HG03439 (cell line): ENCODE data around the gene ERC1.
"Not testable (repeated sequence)": the region's sequence is repeated elsewhere in the genome, so short reads cannot be mapped to it uniquely, and the experiment has no call there.

Experiments used
- ATAC-seq: cut with Tn5 transposase; IDR thresholded peaks from one replicate; pipeline ENCODE4 v1.9.1; 2021; ENCODE audit warnings: mild to moderate bottlenecking, moderate library complexity; ENCODE audit not compliant: unreplicated experiment

ERC1 gene

GRCh38 chr12:1020389-1020788, 29.4 kb downstream of the ERC1 start:
- ATAC-seq, result no peak

DNA sequence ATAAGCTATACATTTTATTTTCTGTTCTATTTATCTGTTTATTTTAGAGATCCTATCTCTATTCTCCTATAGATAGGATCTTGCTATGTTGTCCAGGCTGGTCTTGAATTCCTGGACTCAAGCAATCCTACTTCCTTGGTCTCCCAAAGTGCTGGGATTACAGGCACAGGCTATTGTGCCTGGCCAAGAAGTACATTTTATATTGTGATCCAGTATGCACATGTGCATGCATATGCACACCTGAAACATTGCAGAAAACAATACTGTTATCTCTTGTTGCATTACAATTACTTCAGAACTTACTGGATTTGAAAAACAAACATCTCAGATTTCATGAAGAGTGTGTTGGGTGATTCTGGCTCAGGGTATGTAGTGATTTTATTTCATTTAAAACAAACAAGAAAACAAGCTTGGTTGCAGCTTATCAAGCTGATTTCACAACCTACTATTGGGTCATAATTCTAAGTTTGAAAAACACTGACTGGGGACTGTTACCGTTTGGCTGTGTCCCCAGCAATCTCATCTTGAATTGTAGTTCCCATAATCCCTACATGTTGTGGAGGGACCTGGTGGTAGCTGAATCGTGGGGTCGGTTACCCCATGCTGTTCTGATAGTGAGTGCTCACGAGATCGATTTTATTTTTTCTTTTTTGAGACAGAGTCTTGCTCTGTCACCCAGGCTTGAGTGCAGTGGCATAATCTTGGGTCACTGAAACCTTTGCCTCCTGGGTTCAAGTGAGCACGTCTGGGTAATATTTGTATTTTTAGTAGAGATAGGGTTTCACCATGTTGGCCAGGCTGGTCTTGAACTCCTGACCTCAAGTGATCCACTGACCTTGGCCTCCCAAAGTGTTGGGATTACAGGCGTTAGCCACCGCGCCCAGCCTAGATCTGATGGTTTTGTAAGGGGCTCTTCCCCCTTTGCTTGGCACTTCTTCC, 31.3 kb downstream of the ERC1 start:
- ATAC-seq, result no peak

DNA sequence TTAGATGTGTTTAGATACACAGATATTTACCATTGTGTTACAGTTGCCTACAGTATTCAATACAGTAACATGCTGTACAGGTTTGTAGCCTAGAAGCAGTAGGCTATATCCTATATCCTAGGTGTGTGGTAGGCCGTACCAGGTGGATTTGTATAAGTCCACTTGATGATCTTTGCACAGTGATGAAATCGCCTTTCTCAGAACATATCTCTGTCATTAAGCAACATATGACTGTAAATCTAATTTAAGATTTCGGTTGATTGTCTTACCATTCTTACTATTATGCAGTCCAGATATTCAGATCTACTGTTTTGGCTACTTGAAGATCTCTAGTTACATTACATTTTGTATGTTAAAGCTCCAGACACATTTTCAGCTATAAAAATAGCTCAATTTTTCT, 39.8 kb downstream of the ERC1 start:
- ATAC-seq, result no peak

DNA sequence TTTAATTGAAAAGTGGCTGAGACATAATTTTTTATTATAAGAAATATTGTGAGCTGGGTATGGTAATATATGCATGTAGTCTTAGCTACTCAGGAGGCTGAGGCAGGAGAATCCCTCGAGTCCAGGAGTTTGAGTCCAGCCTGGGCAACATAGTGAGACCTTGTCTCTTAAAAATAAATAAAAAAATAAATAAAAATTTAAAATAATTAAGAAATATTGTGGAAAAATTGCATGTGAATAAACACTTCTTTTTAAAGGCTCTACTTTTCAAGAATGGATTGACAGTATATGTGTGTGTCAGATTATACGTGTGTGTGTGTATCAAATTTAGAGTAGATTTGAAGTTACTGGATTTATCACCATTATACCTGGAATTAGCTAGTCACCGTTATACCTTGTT, 43.2 kb downstream of the ERC1 start:
- no peak for ATAC-seq

GRCh38 chr12:1034751-1035457, 43.9 kb downstream of the ERC1 start:
- ATAC-seq, result no peak

DNA sequence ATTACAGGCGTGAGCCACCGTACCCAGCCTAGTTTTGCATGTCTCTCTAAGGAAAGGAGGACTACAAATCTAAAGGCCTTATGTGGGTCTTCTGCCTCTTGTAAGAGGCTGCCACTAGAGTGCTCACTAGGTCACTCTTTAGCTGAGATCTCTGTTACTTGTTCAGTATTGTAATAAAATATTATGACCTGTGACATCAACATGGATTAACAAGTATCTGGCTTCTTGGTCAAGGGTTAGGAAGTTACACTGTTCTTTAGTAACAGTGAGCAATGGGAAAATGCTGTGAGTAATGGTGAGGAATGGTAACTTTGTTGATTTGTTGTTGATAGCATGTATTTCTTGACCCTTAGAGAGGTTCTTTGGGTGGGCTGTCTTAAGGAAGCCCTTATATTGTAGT, 50.5 kb downstream of the ERC1 start:
- no peak for ATAC-seq

- no peak for ATAC-seq
These were observed 53.2 kb downstream of the ERC1 start for GRCh38 chr12:1044199-1044598.

DNA sequence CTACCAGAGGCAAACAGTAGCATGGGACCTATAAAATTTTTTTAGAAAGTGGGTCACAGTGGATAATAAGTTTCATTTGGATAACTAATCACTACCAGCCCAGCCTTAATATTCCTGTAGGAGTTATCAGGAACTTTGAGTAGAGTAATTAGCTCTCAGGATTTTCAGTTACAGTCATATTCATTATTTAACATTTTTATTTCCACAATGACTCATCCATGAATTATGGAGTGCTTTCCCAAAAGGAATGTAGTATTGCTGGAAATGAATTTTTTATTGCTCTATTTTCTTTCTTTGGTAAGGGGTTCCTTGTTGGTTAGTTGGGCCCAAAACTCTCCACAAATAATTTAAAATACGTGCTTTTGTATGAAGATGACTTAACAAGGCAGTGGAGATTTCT, 53.7 kb downstream of the ERC1 start:
- ATAC-seq, result no peak

DNA sequence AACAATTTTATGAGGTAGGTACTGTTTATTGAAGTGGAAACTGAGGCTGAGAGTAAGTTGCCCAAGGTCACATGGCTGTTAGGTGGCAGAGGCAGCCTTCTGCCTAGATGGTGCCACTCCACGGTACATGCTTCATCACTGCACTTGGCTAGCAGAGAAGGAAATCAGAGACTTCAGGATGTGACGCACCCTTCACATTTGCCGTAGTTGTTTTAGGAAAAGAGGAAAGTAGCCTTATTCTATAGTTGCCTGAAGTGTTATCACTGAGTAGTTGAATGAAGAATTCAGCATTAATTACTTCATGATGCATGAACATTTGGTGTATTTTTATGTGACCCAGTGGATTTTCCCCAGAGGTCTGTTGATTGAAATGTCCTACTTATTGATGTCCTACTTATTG, 55.7 kb downstream of the ERC1 start:
- no peak for ATAC-seq

GRCh38 chr12:1047898-1048660, 57.1 kb downstream of the ERC1 start:
- no peak for ATAC-seq

DNA sequence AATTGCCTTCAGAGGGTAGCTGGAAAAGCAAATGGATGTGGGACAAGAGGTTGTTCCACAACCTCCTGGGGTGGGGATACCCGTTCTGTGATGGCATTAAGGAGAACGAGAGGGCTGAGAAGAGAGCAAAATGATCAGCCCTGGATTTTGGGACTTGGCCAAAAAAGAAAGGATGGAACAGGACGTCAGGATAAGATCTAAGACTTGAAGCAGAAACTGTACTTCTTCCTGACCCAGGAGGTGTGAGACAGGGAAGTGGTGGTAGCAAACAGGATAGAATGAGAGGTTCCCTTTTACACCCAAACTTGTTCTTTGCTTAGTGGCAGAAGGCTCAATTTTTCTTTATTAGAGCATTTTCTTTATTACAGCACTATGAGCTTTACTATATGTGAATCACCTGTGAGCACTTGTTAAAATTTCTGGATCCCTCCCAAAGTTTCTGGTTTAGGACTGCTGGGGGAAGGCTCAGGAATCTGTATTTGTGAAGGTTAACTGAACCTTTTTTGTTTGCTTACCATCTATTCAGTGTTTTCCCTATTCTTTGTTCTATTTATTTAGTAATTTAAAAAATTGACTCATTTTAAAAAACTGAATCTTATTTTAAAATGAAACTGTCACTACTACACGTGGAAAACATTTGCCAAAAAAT, 59.2 kb downstream of the ERC1 start:
- ATAC-seq, result no peak

DNA sequence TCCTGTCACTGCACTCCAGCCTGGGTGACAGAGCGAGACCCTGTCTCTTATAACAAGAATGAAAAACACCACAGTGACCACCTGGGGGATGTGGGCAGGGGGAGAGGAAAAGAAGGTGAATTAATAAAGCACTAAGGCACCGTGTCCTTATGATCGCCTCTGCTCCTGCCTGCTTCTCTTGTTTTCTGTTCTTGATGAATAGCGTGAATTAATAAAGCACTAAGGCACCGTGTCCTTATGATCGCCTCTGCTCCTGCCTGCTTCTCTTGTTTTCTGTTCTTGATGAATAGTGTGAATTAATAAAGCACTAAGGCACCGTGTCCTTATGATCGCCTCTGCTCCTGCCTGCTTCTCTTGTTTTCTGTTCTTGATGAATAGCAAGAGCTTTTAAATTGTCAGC, 60.6 kb downstream of the ERC1 start:
- ATAC-seq, result not testable (repeated sequence)

- ATAC-seq, result no peak
These were observed 62.7 kb downstream of the ERC1 start for GRCh38 chr12:1053690-1054089.

DNA sequence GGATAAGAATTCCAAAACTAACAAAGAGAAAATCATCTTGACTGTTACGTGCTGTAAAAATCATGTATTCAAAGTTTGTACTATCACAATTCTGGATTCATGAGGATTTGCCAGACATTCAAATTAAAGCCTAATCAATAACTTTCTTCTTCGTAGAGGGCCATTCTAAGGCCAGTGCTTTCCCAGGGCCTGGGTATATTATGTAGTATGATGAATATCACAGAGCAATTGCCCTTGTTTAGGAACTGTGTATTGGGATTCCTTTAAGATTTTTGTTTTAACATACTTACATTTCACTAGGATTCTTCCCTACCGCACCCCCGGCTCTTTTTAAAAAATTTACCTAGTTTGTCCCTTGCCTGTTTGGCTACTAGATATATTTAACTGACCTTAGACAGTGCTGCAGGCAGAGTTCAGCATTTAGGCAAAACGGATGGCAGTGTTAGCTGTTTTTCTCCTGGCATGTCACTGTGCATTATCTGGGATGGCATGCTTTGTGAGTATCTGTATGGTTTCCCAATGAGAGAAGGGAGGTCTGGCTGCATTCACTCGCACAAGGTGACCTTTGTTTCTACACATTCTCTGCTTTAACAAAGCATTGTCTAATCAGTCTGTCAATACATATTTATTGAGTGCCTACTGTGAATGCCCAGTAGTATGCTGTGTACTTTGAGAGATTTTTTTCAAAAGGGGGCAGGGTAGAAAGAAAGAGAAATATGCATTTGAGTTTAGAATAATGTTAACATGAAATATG, 63.3 kb downstream of the ERC1 start:
- no peak for ATAC-seq

GRCh38 chr12:1056390-1056789, 65.4 kb downstream of the ERC1 start:
- no peak for ATAC-seq

DNA sequence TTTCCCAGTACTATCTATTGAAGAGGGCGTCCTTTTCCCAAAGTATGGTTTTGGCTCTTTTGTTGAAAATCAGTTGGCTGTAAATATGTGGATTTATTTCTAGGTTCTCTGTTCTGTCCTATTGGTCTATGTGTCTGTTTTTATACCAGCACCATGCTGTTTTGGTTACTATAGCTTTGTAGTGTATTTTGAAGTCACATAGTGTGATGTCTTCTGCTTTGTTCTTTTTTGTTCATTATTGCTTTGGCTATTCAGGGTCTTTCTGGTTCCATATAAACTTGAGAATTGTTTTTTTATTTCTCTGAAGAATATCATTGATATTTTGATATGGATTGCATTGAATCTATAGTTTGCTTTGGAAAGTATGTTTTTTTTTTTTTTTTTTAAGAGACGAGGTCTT, 67.4 kb downstream of the ERC1 start:
- ATAC-seq, result no peak

DNA sequence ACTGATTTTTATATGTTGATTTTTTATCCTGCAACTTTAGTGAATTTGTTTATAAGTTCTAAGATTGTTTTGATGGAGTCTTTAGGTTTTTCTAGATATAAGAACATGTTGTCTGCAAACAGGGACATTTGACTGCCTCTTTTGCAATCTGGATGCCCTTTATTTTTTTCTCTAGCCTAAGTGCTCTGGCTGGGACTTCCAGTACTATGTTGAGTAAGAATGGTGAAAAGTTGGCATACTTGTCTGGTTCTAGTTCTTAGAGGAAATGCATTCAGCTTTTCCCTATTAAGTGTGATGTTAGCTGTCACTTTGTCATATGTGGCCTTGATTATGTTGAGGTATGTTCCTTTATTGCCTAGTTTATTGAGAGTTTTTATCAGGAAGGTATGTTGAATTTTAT, 68.1 kb downstream of the ERC1 start:
- ATAC-seq, result no peak

DNA sequence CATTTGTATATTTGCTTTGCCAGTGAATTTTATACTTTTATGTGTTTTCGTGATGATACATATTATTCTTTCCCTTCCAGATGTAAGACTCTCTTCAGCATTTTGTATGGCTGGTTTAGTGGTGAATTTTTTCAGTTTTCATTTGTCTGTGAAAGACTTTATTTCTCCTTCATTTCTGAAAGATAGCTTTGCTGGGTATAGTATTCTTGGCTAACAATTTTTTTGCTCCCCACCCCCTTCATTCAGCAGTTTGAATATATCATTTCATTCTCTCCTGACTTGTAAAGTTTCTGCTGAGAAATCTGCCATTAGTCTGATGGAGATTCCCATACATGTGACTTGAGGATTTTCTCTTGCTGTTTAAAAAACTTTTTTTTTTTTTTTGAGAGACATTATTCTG, 72.8 kb downstream of the ERC1 start:
- ATAC-seq, result no peak

DNA sequence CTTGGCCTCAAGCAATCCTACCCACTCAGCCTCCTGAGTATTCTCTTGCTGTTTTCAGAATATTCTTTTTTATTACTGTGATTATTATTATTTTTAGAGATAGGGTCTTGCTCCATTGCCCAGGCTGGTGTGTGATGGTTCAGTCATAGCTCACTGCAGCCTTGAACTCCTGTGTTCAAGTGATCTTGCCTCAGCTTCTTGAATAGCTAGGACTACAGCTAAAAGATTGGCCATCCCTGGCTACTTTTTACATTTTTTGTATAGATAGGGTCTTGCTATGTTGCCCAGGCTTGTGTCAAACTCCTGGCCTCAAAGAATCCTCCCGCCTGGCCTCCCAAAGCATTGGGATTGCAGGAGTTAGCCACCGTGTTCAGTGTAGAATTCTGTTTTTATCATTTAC, 73.3 kb downstream of the ERC1 start:
- no peak for ATAC-seq

GRCh38 chr12:1065629-1066028, 74.6 kb downstream of the ERC1 start:
- ATAC-seq, result no peak
